WTC11 (cell line): Measurements from ENCODE around the gene SPRED2. TPM values are rescaled to one million over a fixed set of nuclear protein-coding genes. Genes with fewer than 3 reads are reported as not detected.

Source experiments
- ATAC-seq: fragments of 200-7000 bp; cut with Tn5 transposase; 2 replicates; pipeline ENCODE4 v1.10.0; 2021; ENCODE audit warnings: mild to moderate bottlenecking, moderate library complexity
- CTCF ChIA-PET: fragments of 300-600 bp; sonication (Branson Sonifier 250); formaldehyde crosslinking; loops from one replicate; lab custom pipeline; 2021; ENCODE audit warnings: antibody characterized with exemption; lab: Charles Lee
- POLR2A ChIA-PET: fragments of 350-600 bp; sonication (Branson Sonifier 250); formaldehyde crosslinking; loops from one replicate; lab custom pipeline; 2021; ENCODE audit warnings: antibody characterized with exemption; lab: Charles Lee
- DNase-seq: peaks from one replicate; pipeline ENCODE4 v3.0.0; 2021; ENCODE audit warnings: low spot score
- H3K27ac Mint-ChIP-seq: 2 replicates; pipeline ENCODE4 v1.8.0; 2021; ENCODE audit warnings: mixed read lengths
- H3K27me3 Mint-ChIP-seq: 2 replicates; pipeline ENCODE4 v1.8.0; 2021; ENCODE audit warnings: low read depth, mild to moderate bottlenecking, moderate library complexity, mixed read lengths
- H3K36me3 Mint-ChIP-seq: 2 replicates; pipeline ENCODE4 v1.8.0; 2021; ENCODE audit warnings: mixed read lengths
- H3K4me1 Mint-ChIP-seq: 2 replicates; pipeline ENCODE4 v1.8.0; 2022; ENCODE audit warnings: mixed read lengths
- H3K4me3 Mint-ChIP-seq: 2 replicates; pipeline ENCODE4 v1.8.0; 2021; ENCODE audit warnings: mild to moderate bottlenecking, moderate library complexity, mixed read lengths
- H3K9me3 Mint-ChIP-seq: 2 replicates; pipeline ENCODE4 v1.8.0; 2021; ENCODE audit warnings: mixed read lengths
- CBFB ChIP-seq: sonication (generic); formaldehyde crosslinking; IDR thresholded peaks from 2 replicates; pipeline ENCODE4 v1.8.1; 2022; ENCODE audit warnings: mild to moderate bottlenecking, low read depth, missing genetic modification reagents
- CREM ChIP-seq: sonication (generic); formaldehyde crosslinking; IDR thresholded peaks from 2 replicates; pipeline ENCODE4 v1.8.1; 2022; ENCODE audit warnings: mild to moderate bottlenecking, missing genetic modification reagents, moderate library complexity
- ESRRA ChIP-seq: sonication (generic); formaldehyde crosslinking; IDR thresholded peaks from 2 replicates; pipeline ENCODE4 v1.8.1; 2022; ENCODE audit warnings: mild to moderate bottlenecking, missing genetic modification reagents, borderline replicate concordance
- ETV6 ChIP-seq: sonication (generic); formaldehyde crosslinking; IDR thresholded peaks from 2 replicates; pipeline ENCODE4 v1.8.1; 2022; ENCODE audit warnings: mild to moderate bottlenecking, missing genetic modification reagents
- FOXJ3 ChIP-seq: sonication (generic); formaldehyde crosslinking; IDR thresholded peaks from 2 replicates; pipeline ENCODE4 v1.9.0; 2021; ENCODE audit warnings: missing genetic modification reagents, mild to moderate bottlenecking, borderline replicate concordance
- GABPB1 ChIP-seq: sonication (generic); formaldehyde crosslinking; IDR thresholded peaks from 2 replicates; pipeline ENCODE4 v1.8.1; 2023; ENCODE audit warnings: mild to moderate bottlenecking, missing genetic modification reagents
- MYBL2 ChIP-seq: sonication (generic); formaldehyde crosslinking; IDR thresholded peaks from 2 replicates; pipeline ENCODE4 v1.8.1; 2023; ENCODE audit warnings: mild to moderate bottlenecking, moderate library complexity, missing genetic modification reagents
- TCF7 ChIP-seq: sonication (generic); formaldehyde crosslinking; IDR thresholded peaks from 2 replicates; pipeline ENCODE4 v1.8.0; 2022; ENCODE audit warnings: mild to moderate bottlenecking, low read depth, missing genetic modification reagents, moderate library complexity
- ZNF219 ChIP-seq: sonication (generic); formaldehyde crosslinking; IDR thresholded peaks from 2 replicates; pipeline ENCODE4 v1.8.0; 2023; ENCODE audit warnings: missing genetic modification reagents, mild to moderate bottlenecking, borderline replicate concordance
- ZNF423 ChIP-seq: fragments of 250-450 bp; sonication (Bioruptor Pico); IDR thresholded peaks from 2 replicates; pipeline ENCODE4 v2.1.2; 2022; ENCODE audit warnings: mild to moderate bottlenecking, moderate library complexity
- total RNA-seq: library from RNA; stranded (reverse); gene quantifications from 3 replicates; pipeline ENCODE4 v1.2.3, GENCODE V29; 2021
- TF ChIP-seq, protein P1 (sequence below): sonication (generic); formaldehyde crosslinking; IDR thresholded peaks from 2 replicates; pipeline ENCODE4 v1.8.0; 2023; ENCODE audit warnings: missing genetic modification reagents, mild to moderate bottlenecking, borderline replicate concordance
- TF ChIP-seq, protein P2 (sequence below): sonication (generic); formaldehyde crosslinking; IDR thresholded peaks from 2 replicates; pipeline ENCODE4 v1.8.1; 2023; ENCODE audit warnings: mild to moderate bottlenecking, missing genetic modification reagents, borderline replicate concordance
- TF ChIP-seq, protein P3 (sequence below): sonication (generic); formaldehyde crosslinking; IDR thresholded peaks from 2 replicates; pipeline ENCODE4 v1.8.1; 2022; ENCODE audit warnings: mild to moderate bottlenecking, missing genetic modification reagents, moderate library complexity, borderline replicate concordance
- TF ChIP-seq, protein P4 (sequence below): sonication (generic); formaldehyde crosslinking; conservative IDR thresholded peaks from 2 replicates; pipeline ENCODE4 v1.8.1; 2022; ENCODE audit warnings: mild to moderate bottlenecking, missing genetic modification reagents
- TF ChIP-seq, protein P5 (sequence below): sonication (generic); formaldehyde crosslinking; IDR thresholded peaks from 2 replicates; pipeline ENCODE4 v1.8.1; 2022; ENCODE audit warnings: missing genetic modification reagents, borderline replicate concordance
- TF ChIP-seq, protein P6 (sequence below): sonication (generic); formaldehyde crosslinking; IDR thresholded peaks from 2 replicates; pipeline ENCODE4 v1.8.1; 2023; ENCODE audit warnings: mild to moderate bottlenecking, missing genetic modification reagents
- TF ChIP-seq, protein P7 (sequence below): sonication (generic); formaldehyde crosslinking; IDR thresholded peaks from 2 replicates; pipeline ENCODE4 v1.8.1; 2023; ENCODE audit warnings: mild to moderate bottlenecking, missing genetic modification reagents, moderate library complexity
- TF ChIP-seq, protein P8 (sequence below): sonication (generic); formaldehyde crosslinking; IDR thresholded peaks from 2 replicates; pipeline ENCODE4 v1.8.1; 2022; ENCODE audit warnings: low read depth, mild to moderate bottlenecking, moderate library complexity, missing genetic modification reagents, borderline replicate concordance
- TF ChIP-seq, protein P9 (sequence below): sonication (generic); formaldehyde crosslinking; IDR thresholded peaks from 2 replicates; pipeline ENCODE4 v1.8.1; 2022; ENCODE audit warnings: mild to moderate bottlenecking, moderate library complexity, missing genetic modification reagents

SPRED2 gene
- total RNA-seq, 1 experiment from 2014 or later: 34.1 TPM

DNA sequence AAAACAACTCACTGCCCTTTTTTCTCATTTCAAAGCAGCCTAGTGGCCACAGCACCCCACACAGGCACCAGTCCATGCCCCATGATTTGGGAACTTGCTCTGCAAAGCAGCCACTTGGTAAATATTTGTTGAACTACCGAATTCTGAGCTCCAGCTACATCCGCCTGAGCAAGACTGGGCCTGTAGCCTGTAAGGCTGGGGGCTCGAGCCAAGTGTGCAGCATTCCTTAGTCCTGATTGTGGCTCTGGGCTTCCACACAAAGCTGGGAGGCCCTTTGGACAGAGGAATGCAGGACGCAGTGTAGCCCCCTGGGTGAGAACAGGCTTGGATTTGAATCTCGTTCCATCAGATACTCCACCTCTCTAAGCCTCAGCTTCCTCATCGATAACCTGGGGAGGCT lies 116.3 kb downstream of the SPRED2 start (continued):
- TF ChIP-seq, protein P1, sequence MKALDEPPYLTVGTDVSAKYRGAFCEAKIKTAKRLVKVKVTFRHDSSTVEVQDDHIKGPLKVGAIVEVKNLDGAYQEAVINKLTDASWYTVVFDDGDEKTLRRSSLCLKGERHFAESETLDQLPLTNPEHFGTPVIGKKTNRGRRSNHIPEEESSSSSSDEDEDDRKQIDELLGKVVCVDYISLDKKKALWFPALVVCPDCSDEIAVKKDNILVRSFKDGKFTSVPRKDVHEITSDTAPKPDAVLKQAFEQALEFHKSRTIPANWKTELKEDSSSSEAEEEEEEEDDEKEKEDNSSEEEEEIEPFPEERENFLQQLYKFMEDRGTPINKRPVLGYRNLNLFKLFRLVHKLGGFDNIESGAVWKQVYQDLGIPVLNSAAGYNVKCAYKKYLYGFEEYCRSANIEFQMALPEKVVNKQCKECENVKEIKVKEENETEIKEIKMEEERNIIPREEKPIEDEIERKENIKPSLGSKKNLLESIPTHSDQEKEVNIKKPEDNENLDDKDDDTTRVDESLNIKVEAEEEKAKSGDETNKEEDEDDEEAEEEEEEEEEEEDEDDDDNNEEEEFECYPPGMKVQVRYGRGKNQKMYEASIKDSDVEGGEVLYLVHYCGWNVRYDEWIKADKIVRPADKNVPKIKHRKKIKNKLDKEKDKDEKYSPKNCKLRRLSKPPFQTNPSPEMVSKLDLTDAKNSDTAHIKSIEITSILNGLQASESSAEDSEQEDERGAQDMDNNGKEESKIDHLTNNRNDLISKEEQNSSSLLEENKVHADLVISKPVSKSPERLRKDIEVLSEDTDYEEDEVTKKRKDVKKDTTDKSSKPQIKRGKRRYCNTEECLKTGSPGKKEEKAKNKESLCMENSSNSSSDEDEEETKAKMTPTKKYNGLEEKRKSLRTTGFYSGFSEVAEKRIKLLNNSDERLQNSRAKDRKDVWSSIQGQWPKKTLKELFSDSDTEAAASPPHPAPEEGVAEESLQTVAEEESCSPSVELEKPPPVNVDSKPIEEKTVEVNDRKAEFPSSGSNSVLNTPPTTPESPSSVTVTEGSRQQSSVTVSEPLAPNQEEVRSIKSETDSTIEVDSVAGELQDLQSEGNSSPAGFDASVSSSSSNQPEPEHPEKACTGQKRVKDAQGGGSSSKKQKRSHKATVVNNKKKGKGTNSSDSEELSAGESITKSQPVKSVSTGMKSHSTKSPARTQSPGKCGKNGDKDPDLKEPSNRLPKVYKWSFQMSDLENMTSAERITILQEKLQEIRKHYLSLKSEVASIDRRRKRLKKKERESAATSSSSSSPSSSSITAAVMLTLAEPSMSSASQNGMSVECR: no peak
- TF ChIP-seq TCF7 (CRISPR knock-in tag) (no peak), ESRRA (CRISPR knock-in tag) (no peak), MYBL2 (CRISPR knock-in tag) (no peak), ZNF219 (CRISPR knock-in tag) (no peak)
- TF ChIP-seq, protein P2, sequence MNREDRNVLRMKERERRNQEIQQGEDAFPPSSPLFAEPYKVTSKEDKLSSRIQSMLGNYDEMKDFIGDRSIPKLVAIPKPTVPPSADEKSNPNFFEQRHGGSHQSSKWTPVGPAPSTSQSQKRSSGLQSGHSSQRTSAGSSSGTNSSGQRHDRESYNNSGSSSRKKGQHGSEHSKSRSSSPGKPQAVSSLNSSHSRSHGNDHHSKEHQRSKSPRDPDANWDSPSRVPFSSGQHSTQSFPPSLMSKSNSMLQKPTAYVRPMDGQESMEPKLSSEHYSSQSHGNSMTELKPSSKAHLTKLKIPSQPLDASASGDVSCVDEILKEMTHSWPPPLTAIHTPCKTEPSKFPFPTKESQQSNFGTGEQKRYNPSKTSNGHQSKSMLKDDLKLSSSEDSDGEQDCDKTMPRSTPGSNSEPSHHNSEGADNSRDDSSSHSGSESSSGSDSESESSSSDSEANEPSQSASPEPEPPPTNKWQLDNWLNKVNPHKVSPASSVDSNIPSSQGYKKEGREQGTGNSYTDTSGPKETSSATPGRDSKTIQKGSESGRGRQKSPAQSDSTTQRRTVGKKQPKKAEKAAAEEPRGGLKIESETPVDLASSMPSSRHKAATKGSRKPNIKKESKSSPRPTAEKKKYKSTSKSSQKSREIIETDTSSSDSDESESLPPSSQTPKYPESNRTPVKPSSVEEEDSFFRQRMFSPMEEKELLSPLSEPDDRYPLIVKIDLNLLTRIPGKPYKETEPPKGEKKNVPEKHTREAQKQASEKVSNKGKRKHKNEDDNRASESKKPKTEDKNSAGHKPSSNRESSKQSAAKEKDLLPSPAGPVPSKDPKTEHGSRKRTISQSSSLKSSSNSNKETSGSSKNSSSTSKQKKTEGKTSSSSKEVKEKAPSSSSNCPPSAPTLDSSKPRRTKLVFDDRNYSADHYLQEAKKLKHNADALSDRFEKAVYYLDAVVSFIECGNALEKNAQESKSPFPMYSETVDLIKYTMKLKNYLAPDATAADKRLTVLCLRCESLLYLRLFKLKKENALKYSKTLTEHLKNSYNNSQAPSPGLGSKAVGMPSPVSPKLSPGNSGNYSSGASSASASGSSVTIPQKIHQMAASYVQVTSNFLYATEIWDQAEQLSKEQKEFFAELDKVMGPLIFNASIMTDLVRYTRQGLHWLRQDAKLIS: no peak
- TF ChIP-seq, protein P3, sequence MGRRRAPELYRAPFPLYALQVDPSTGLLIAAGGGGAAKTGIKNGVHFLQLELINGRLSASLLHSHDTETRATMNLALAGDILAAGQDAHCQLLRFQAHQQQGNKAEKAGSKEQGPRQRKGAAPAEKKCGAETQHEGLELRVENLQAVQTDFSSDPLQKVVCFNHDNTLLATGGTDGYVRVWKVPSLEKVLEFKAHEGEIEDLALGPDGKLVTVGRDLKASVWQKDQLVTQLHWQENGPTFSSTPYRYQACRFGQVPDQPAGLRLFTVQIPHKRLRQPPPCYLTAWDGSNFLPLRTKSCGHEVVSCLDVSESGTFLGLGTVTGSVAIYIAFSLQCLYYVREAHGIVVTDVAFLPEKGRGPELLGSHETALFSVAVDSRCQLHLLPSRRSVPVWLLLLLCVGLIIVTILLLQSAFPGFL: no peak
- TF ChIP-seq, protein P4, sequence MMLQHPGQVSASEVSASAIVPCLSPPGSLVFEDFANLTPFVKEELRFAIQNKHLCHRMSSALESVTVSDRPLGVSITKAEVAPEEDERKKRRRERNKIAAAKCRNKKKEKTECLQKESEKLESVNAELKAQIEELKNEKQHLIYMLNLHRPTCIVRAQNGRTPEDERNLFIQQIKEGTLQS: no peak

DNA sequence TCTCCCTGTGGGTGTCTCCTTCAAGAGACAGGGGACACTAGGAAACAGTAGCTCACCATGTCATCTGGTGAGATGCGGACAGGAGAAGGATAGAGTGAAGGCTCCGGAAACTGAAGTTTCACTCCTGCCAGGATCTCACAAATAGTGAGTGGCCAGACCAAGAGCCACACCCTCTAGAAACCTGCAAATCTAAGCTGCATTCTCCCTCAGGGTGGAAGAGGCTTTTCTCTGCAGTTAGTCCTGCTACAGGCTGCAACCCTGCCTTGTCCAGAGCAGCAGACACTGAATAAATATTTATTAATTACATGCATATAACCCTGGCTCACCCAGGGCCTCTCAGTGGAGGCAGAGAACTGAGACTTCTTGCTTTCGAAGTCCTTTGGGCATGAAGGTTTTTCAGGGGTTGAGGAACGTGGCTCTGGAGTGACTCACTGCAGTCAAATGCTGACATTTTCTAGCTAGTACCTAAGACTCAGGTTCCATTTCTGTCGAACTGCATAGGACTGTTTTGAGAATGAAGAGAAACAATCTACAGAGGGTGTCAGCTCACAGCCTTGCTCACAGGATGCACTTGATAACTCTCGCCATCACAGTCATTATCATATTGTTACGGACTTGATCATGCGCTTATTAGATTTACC lies 117.5 kb downstream of the SPRED2 start:
- POLR2A ChIA-PET: no interaction called here
- Mint-ChIP-seq H3K27ac (no peak overlapping the region; the same call in 1 of the 2 replicates), H3K9me3 (no peaks in the 10 kb centered on the region)
- no peak for TF ChIP-seq CREM
- TF ChIP-seq, protein P5, sequence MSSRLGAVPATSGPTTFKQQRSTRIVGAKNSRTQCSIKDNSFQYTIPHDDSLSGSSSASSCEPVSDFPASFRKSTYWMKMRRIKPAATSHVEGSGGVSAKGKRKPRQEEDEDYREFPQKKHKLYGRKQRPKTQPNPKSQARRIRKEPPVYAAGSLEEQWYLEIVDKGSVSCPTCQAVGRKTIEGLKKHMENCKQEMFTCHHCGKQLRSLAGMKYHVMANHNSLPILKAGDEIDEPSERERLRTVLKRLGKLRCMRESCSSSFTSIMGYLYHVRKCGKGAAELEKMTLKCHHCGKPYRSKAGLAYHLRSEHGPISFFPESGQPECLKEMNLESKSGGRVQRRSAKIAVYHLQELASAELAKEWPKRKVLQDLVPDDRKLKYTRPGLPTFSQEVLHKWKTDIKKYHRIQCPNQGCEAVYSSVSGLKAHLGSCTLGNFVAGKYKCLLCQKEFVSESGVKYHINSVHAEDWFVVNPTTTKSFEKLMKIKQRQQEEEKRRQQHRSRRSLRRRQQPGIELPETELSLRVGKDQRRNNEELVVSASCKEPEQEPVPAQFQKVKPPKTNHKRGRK: no peak
- TF ChIP-seq FOXJ3 (CRISPR knock-in tag): no peak
- TF ChIP-seq CBFB (CRISPR knock-in tag): no peak
- TF ChIP-seq, protein P6, sequence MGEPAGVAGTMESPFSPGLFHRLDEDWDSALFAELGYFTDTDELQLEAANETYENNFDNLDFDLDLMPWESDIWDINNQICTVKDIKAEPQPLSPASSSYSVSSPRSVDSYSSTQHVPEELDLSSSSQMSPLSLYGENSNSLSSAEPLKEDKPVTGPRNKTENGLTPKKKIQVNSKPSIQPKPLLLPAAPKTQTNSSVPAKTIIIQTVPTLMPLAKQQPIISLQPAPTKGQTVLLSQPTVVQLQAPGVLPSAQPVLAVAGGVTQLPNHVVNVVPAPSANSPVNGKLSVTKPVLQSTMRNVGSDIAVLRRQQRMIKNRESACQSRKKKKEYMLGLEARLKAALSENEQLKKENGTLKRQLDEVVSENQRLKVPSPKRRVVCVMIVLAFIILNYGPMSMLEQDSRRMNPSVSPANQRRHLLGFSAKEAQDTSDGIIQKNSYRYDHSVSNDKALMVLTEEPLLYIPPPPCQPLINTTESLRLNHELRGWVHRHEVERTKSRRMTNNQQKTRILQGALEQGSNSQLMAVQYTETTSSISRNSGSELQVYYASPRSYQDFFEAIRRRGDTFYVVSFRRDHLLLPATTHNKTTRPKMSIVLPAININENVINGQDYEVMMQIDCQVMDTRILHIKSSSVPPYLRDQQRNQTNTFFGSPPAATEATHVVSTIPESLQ (CRISPR knock-in tag): no peak
- TF ChIP-seq ZNF423 (CRISPR knock-in tag): no peak
- TF ChIP-seq, protein P7, sequence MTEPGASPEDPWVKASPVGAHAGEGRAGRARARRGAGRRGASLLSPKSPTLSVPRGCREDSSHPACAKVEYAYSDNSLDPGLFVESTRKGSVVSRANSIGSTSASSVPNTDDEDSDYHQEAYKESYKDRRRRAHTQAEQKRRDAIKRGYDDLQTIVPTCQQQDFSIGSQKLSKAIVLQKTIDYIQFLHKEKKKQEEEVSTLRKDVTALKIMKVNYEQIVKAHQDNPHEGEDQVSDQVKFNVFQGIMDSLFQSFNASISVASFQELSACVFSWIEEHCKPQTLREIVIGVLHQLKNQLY (CRISPR knock-in tag): no peak
- no peak for TF ChIP-seq ETV6
- TF ChIP-seq, protein P8, sequence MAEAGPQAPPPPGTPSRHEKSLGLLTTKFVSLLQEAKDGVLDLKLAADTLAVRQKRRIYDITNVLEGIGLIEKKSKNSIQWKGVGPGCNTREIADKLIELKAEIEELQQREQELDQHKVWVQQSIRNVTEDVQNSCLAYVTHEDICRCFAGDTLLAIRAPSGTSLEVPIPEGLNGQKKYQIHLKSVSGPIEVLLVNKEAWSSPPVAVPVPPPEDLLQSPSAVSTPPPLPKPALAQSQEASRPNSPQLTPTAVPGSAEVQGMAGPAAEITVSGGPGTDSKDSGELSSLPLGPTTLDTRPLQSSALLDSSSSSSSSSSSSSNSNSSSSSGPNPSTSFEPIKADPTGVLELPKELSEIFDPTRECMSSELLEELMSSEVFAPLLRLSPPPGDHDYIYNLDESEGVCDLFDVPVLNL (CRISPR knock-in tag): no peak
- TF ChIP-seq, protein P9, sequence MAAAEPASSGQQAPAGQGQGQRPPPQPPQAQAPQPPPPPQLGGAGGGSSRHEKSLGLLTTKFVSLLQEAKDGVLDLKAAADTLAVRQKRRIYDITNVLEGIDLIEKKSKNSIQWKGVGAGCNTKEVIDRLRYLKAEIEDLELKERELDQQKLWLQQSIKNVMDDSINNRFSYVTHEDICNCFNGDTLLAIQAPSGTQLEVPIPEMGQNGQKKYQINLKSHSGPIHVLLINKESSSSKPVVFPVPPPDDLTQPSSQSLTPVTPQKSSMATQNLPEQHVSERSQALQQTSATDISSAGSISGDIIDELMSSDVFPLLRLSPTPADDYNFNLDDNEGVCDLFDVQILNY (CRISPR knock-in tag): no peak
- no peak for TF ChIP-seq GABPB1
- TF ChIP-seq TCF7 (CRISPR knock-in tag): no peak

More for the DNA sequence above, 117.5 kb downstream of the SPRED2 start:
- CTCF ChIA-PET: no interaction called here
- DNase-seq: no peak
- Mint-ChIP-seq H3K36me3 (peaks cover 28% of the 10 kb centered on the region), H3K27me3 (no peaks in the 10 kb centered on the region), H3K4me3 (no peak overlapping the region), H3K4me1 (no peaks in the 10 kb centered on the region)
- no peak for ATAC-seq
